ENCODE data around the gene FZR1.

The FZR1 gene

DNA sequence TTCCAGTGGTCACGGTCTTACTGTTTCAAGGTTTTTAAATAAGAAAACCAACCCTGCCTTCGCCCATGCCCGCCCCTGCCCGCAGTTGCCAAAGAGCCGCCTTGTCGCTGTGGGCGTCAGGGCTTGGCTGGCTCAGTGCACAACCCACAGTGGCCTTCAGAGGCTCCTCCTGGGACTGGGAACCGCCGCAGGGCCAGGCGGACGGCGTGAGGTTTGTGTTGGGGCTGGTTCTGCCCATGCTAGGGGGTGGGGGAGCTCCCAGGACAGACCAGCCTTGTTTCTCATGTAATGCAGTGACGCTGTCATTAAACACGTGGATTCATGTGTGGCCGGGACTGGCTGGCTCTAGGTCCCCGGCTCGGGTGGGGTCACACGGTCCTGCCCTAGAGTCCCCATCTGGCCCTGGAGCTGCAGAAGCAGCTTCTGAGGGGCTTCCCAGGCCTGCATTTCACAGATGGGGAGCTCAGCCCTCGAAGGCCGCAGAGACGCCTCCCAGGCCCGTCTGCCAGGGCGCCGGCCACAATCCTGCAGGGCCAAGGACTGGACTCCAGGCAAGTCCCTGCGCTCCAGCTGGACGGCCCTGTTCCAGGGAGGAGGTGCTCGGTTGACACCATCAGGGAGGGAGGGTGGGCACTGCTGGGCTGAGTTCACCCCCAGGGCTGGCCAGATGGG lies 30.5 kb downstream of the FZR1 start:
- peak; percentile 38 for DNase-seq (ENCODE audit: low read depth)
- no peak overlapping the region for H3K4me3 ChIP-seq (ENCODE audit: low read length)
- TF ChIP-seq, protein P1, sequence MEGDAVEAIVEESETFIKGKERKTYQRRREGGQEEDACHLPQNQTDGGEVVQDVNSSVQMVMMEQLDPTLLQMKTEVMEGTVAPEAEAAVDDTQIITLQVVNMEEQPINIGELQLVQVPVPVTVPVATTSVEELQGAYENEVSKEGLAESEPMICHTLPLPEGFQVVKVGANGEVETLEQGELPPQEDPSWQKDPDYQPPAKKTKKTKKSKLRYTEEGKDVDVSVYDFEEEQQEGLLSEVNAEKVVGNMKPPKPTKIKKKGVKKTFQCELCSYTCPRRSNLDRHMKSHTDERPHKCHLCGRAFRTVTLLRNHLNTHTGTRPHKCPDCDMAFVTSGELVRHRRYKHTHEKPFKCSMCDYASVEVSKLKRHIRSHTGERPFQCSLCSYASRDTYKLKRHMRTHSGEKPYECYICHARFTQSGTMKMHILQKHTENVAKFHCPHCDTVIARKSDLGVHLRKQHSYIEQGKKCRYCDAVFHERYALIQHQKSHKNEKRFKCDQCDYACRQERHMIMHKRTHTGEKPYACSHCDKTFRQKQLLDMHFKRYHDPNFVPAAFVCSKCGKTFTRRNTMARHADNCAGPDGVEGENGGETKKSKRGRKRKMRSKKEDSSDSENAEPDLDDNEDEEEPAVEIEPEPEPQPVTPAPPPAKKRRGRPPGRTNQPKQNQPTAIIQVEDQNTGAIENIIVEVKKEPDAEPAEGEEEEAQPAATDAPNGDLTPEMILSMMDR (IDR thresholded peaks at IDR 0.05; ENCODE audit: insufficient read depth, low read depth, low read length, missing control alignments) = no peak

DNA sequence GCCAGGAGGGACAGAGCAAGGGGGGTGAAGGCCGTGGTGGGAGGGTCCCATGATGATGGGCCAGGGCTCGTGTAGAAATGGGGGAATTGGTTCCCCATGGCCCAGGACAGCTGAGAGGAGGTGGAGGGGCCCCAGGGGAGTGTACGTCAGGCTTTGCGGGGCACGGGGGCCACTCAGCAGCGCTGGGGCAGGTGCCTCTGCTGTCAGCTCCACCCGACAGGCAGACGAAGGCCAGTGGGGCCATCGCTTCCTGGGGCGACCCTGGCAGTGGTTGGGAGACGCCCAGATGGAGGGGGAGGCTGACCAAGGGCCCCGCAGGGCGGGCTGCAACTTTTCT lies 31.0 kb downstream of the FZR1 start:
- DNase-seq (ENCODE audit: low read depth) = no peak
- H3K4me3 ChIP-seq (ENCODE audit: low read length) = no peak overlapping the region
- TF ChIP-seq, protein P1 (IDR thresholded peaks at IDR 0.05; ENCODE audit: insufficient read depth, low read depth, low read length, missing control alignments) = no peak

DNA sequence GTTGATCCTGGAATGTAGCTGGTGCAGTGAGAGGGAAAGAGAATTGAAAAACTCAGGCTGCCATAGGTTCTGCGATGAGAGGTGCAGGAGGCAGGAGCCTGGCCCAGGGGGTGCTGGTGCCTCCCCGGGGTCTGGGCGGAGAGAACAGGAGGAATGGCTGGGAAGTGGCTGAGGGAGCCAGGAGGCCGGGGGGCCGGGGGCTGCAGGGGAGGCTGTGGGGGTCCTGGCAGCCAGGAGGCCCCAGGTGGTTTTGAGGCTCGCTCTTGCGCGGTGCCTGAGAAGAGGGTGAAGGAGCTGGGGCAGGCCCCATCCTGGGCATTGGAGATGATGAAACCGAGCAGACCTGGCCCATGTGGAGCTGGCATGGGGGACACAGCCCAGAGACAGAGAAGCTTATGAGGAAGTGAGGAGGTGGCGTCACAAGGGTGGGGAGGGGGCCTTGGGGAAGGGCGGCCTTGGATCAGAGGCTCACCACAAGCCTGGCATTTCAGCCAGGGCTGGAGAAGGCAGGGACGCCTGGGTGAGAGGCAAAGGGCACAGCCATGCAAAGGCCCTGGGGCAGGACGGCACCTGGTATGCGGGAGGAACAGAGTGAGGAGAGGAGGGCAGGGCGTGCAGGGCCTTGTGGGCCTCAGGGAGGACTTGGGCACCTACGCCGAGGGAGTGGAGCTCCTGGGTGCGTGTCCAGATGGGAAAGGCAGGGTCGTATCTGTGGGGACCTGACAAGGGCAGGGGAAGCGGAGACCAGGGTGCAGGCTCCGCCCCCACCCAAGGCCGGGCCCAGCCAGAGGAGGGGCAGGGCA lies 31.5 kb downstream of the FZR1 start:
- H3K4me3 ChIP-seq (ENCODE audit: low read length) = no peak overlapping the region
- TF ChIP-seq, protein P1 (IDR thresholded peaks at IDR 0.05; ENCODE audit: insufficient read depth, low read depth, low read length, missing control alignments) = no peak
- no peak for DNase-seq (ENCODE audit: low read depth)

DNA sequence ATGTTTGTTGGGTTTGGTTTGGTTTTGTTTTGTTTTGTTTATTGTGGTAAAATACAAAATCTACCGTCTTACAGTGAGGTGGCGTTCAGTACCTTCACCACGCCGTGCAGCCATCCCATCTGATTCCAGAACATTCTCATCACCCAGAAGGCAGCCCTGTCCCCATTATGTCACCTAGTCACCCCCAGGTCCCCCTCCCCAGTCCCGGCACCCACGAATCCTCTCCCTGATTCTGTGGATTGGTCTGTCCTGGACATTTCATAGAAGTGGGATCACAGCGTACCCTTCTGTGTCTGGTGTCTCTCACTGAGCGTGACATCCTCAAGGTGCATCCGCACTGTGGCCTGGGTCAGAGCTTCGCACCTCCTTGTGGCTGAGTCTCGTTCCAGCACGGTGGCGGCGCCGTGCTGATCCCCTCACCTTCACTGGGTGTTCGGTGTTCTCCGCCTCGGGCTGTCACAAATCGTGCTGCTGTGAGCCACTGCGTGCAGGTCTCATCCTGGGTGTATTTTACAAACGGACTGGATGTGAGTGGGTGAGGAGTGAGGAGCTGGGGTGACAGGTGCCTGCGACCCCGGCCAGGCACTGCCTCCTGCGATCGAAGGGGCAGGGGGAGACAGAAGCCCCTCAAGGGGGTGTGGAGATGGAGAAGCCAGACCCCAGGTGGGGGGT lies 32.3 kb downstream of the FZR1 start:
- TF ChIP-seq, protein P1 (IDR thresholded peaks at IDR 0.05; ENCODE audit: insufficient read depth, low read depth, low read length, missing control alignments) = no peak
- DNase-seq (ENCODE audit: low read depth) = no peak
- H3K4me3 ChIP-seq (ENCODE audit: low read length) = no peak overlapping the region

DNA sequence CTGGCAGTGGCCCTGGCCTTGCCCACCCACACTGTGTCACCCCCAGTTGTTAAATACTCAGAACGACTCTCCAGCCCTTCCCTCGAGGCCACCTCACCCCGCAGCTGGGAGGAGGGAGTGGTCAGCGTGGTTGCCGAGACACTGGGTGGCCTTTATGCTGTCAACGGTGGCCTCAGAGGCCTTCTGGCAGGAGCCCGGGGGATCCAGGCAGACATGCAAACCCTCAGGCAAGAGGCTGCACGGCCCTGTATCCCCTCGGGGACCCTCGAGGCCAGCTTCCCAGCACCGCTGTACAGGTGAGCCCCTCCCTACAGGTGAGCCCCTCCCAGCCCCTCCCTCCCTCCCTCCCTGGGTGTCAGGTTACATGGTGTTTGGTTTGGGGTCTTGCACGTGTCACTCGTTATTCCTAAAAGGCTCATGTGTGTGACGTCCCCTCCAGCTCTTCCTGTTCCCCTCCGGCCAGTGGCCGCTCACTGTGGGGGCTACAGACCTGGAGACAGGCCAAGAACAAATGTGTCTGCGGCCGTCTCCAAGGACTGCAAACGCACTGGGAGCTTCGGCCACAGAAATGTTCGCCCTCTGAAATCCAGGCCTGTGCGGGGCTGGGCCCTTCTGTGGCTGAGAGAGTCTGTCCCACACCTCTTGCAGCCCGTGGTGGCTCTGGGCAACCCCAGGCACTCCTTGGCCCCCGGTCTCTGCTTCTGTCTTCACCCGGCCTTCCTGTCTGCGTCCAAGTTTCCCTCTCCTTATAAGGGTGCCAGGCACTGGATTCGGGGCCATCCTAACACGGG lies 33.0 kb downstream of the FZR1 start, which contains the start of gene TEKTIP1:
Gene TEKTIP1 (plus strand): TSS at position 210 of the 791 bp plus-strand sequence. CDS start 4 bp downstream, at position 214.
- H3K4me3 ChIP-seq (ENCODE audit: low read length) = no peak within 1 kb of the TSS
- TF ChIP-seq, protein P1 (IDR thresholded peaks at IDR 0.05; ENCODE audit: insufficient read depth, low read depth, low read length, missing control alignments) = no peak
- no peak for DNase-seq (ENCODE audit: low read depth)

DNA sequence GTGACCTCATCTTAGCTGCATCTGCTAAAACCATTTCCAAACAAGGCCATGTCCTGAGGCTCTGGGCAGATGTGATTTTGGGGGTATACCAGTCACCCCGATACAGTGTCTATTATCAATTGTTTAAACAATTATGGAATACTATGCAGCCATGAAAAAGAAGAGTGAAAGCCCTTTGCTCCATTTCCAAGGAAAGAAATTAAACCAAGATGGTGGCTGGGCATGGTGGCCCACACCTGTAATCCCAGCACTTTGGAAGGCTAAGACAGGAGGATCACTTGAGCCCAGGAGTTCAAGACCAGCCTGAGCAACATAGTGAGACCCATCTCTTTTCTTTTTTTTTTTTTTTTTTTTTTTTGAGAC lies 33.6 kb downstream of the FZR1 start:
- DNase-seq (ENCODE audit: low read depth) = no peak
- TF ChIP-seq, protein P1 (IDR thresholded peaks at IDR 0.05; ENCODE audit: insufficient read depth, low read depth, low read length, missing control alignments) = no peak
- H3K4me3 ChIP-seq (ENCODE audit: low read length) = no peak overlapping the region

Measured in epithelial cell of esophagus (primary cell).